GM21423 (cell line): ENCODE results near the gene NPHP4.

Experiments
- ATAC-seq: cut with Tn5 transposase; IDR thresholded peaks from one replicate; pipeline ENCODE4 v1.9.1; 2021; ENCODE audit warnings: mild to moderate bottlenecking, moderate library complexity; ENCODE audit not compliant: unreplicated experiment

NPHP4 gene

GRCh38 chr1:5974631-5975030 is 17.6 kb downstream of the NPHP4 start:
- no peak for ATAC-seq

DNA sequence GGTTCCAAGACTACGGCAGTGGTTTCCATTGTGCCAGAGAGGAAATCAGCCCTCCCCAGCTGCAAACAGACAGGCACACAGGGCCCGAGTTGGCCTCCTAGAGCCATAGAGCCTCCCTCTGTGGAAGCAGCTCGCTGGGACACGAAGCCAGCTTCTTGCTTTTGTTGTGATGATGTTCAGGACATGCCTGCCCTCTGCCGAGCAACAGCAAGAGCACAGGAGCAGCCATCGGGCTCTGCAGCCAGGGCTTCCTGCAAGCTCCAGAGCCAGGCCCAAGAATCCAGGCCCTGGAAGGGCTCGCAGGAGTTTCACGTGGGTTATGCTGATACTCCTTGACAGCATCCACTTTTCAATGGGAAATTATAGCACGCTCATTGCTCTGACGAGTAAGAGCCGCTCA is 18.5 kb downstream of the NPHP4 start:
- no peak for ATAC-seq

DNA sequence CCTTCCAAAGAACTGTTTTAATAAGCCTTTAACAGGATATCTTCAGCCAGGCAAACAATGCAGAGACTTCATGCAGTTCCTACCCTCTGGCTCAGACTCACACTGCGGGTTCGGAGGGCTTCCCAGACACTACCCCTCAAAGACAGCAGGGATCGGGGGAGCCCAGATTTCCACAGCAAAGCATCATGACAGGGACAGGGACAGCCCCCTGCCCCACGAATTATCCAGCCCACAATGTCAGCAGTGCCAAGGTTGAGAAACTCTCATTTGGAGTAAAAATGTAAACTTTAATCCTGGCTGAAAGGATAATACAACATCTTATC is 20.1 kb downstream of the NPHP4 start:
- ATAC-seq = no peak

GRCh38 chr1:5971471-5972197 is 20.6 kb downstream of the NPHP4 start:
- ATAC-seq = no peak

GRCh38 chr1:5970610-5971273 is 21.5 kb downstream of the NPHP4 start:
- ATAC-seq = no peak

DNA sequence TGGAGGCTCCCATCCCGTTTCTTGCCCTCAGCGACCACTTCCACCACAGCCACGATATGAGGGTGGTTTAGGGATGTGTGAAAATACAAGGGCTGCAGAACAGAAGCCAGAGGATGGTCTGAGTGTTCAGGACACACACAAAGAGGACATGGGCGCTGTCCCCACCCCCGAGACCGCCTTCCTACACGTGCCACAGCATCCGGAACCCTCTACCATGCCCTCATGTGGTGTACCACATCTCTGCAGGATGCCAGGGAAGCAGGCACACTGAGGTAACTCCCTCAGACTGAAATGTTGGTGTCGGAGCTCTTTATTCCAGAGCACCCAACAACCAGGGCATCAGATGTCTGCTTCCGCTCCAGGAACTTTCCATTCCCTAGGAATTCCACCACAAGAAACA is 23.1 kb downstream of the NPHP4 start:
- ATAC-seq = no peak

DNA sequence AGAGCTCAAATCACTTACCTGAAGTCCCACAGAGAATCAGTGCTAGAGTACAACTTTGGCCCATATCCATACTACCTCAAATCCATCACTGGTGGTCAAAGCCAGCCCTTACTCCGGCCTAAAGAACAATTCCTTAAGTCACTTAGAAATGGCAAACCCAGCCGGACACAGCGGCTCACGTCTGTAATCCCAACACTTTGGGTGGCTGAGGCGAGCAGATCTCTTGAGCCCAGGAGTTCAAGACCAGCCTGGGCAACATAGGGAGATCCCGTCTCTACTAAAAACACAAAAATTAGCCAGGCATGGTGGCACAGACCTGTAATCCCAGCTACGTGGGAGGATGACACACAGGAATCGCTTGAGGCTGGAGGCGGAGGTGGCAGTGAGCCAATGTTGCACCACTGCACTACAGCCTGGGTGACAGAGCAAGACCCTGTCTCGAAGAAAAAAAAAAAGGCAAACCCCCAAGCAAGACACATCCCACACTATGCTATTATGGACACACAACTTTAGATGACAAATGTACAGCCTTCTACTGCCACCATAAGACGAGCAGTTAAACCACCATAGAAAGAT is 24.0 kb downstream of the NPHP4 start:
- ATAC-seq = no peak

- no peak for ATAC-seq
Measured at GRCh38 chr1:5967351-5968160, 24.7 kb downstream of the NPHP4 start.

- no peak for ATAC-seq
Measured at GRCh38 chr1:5966543-5967205, 25.6 kb downstream of the NPHP4 start.

- ATAC-seq = no peak
Measured at GRCh38 chr1:5965586-5966131, 26.6 kb downstream of the NPHP4 start.

- ATAC-seq = no peak
Measured at GRCh38 chr1:5962265-5963105, 29.7 kb downstream of the NPHP4 start.

DNA sequence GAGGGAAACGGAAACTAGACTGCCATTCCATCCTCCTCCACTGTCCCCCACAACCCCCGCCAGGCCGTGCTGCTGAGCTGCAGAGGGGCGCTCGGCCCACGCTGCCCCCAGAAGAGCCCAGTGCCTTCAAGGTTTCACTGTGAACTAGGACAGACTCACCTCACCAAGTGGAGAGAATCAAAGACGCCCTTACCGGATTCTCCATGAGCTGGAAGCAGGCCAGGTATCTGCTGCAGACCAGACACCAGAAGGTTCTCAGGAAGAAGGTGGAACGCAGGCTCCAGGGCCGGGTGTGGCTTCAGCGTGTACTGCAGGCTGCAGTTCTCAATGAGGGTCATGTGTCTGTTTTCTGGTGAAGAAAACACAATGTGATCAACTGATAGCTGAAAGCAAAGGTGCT is 30.6 kb downstream of the NPHP4 start:
- no peak for ATAC-seq

- ATAC-seq = no peak
Measured at GRCh38 chr1:5960336-5960735, 31.9 kb downstream of the NPHP4 start.

DNA sequence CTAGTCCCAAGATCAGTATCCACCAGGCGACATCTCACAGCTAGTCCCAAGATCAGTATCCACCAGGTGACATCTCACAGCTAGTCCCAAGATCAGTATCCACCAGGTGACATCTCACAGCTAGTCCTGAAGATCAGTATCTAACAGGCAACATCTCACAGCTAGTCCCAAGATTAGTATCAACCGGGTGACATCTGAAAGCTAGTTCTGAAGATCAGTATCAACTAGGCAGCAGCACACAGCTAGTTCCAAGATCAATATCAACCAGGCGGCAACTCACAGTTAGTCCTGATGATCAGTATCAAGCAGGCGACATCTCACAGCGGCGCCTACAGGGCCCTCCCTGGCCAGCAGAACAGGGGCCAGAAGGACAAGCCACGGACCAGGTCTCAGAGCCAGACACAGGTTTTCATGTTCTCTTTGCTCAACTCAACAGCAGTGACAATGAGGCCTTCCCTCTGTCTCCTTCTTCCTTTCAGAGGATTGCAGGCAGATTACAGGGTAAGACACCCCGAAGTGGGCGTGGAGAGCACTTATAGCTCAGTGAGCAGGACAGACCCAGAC is 32.5 kb downstream of the NPHP4 start:
- ATAC-seq = no peak

- no peak for ATAC-seq
Measured at GRCh38 chr1:5959087-5959486, 33.1 kb downstream of the NPHP4 start.

GRCh38 chr1:5956022-5956830 is 36.0 kb downstream of the NPHP4 start:
- ATAC-seq = no peak

DNA sequence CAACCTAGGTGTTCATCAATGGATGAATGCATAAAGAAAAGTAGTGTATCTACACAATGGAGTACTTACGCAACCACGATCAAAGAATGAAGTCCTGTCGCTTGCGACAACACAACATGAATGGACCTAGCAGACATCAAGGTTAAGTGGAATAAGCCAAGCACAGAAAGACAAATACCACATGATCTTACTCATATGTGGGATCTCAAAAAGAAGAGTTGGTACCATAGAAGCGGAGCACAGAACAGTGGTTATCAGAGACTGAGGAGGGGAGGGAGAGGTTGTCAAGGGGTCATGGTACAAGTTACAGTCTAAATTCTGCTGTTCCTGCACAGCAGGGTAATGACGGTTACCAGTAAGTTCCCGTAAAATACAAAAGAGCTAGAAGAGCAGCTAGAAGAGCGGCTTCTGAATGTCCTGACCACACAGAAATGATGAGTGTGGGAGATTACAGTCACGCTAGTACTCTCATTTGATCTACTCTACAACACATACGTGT is 36.7 kb downstream of the NPHP4 start:
- no peak for ATAC-seq

- no peak for ATAC-seq
Measured at GRCh38 chr1:5954964-5955363, 37.3 kb downstream of the NPHP4 start.

DNA sequence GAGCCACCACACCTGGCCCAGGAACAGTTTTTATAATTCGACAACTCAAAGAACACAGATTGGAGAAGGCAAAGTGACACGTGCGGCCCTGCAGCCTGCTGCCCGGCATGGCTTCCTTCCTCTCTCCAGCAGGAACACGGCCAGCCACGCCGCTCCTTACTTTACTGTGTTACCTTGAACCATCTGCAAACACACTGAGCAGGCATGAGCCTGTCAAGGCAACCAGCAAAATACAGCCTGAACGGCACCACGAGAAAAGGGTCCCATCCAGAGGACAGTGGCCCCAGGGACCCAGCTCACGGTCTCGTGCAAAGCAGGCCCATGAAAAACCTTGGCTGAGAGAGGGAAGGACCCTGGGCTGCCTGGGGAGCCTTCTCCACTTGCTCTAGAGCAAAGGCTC is 38.8 kb downstream of the NPHP4 start:
- no peak for ATAC-seq
